Brain microvascular endothelial cell (primary cell): ENCODE measurements around the gene HIRA.

ENCODE experiments used
- DNase-seq: peaks from one replicate; pipeline ENCODE4 v3.0.0-alpha.2; 2020
- H3K27ac ChIP-seq: fragments of 250-450 bp; sonication (Bioruptor Pico); 2 replicates; pipeline ENCODE4 v1.5.1; 2020; ENCODE audit warnings: mild to moderate bottlenecking, moderate library complexity
- H3K27me3 ChIP-seq: fragments of 250-450 bp; sonication (Bioruptor Pico); replicated peaks from 2 replicates; pipeline ENCODE4 v1.5.1; 2020; ENCODE audit warnings: mild to moderate bottlenecking
- H3K36me3 ChIP-seq: fragments of 250-450 bp; sonication (Bioruptor Pico); replicated peaks from 2 replicates; pipeline ENCODE4 v1.5.1; 2020; ENCODE audit warnings: mild to moderate bottlenecking
- H3K4me3 ChIP-seq: 2 replicates; pipeline ENCODE4 v1.5.1; 2011; ENCODE audit warnings: low read depth, mild to moderate bottlenecking, control low read depth, low read length, moderate library complexity
- CTCF ChIP-seq: IDR thresholded peaks from 2 replicates; pipeline ENCODE4 v1.5.1; 2011; ENCODE audit warnings: low read depth, mild to moderate bottlenecking, moderate library complexity, low read length, control low read depth, inconsistent platforms; ENCODE audit errors: missing control alignments
- in situ Hi-C: cut with HindIII; loops from 2 replicates; pipeline ENCODE4 v1.10.0; 2017; ENCODE audit warnings: low sequenced_read_pairs, low pct_ligation_motif_present

The HIRA gene

DNA sequence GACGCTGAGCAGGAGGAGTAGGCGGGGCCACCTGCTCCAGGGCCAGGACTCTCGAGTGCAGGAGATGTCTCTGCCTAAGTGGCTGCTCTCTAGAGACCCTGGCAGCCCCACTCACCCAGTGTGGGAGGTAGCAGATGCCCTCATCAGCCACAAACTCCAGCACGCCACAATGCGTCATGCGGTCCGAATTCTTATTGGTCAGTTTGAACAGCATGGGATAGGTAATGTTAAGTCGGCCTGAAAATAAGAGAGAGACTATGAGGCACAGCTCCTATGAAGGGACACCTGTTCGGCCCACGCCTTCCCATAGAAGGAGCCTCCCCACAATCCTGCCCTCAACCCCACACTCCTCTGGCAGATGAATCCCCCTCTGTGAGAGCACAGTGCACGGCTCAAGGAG, 40.0 kb upstream of the HIRA start:
- H3K36me3 ChIP-seq = peaks cover 87% of the 10 kb centered on the region
- no peak overlapping the region for H3K4me3 ChIP-seq
- in situ Hi-C loops = no loop called here
- no peak for DNase-seq
- no peaks in the 10 kb centered on the region for H3K27me3 ChIP-seq
- H3K27ac ChIP-seq = no peak overlapping the region
- TF ChIP-seq CTCF = no peak

GRCh38 chr22:19470010-19470409, 38.5 kb upstream of the HIRA start:
- Histone ChIP-seq H3K27ac (no peak overlapping the region), H3K27me3 (no peaks in the 10 kb centered on the region), H3K36me3 (peaks cover 91% of the 10 kb centered on the region), H3K4me3 (no peak overlapping the region)
- TF ChIP-seq CTCF = no peak
- DNase-seq = no peak
- in situ Hi-C loops = no loop called here

DNA sequence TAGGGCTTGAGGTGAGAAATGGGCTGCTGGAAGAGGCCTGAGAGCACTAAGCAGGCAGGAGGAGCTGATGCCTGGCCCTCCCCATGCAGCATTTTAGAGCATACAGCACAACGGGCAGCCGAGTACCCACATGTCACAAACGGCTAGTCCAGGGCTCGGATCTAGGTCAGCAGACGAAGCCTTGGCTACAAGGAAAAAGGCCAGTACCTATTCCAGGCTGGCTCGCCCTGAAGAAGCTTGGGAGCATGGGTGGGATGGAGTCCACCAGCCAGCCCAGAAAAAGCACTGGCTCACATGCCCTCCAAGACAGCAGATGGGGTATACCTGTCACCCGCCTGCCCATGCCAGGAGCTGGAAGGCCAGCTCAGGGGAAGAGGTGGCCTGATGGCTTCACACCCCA, 37.9 kb upstream of the HIRA start:
- H3K27me3 ChIP-seq = no peaks in the 10 kb centered on the region
- H3K4me3 ChIP-seq = no peak overlapping the region
- no peak for DNase-seq
- in situ Hi-C loops = no loop called here
- H3K36me3 ChIP-seq = peaks cover 93% of the 10 kb centered on the region
- TF ChIP-seq CTCF = no peak
- no peak overlapping the region for H3K27ac ChIP-seq

GRCh38 chr22:19467912-19468311, 36.4 kb upstream of the HIRA start:
- TF ChIP-seq CTCF = no peak
- no peak overlapping the region for H3K4me3 ChIP-seq
- DNase-seq = no peak
- in situ Hi-C loops = no loop called here
- peaks cover 93% of the 10 kb centered on the region for H3K36me3 ChIP-seq
- H3K27ac ChIP-seq = no peak overlapping the region
- H3K27me3 ChIP-seq = no peaks in the 10 kb centered on the region

DNA sequence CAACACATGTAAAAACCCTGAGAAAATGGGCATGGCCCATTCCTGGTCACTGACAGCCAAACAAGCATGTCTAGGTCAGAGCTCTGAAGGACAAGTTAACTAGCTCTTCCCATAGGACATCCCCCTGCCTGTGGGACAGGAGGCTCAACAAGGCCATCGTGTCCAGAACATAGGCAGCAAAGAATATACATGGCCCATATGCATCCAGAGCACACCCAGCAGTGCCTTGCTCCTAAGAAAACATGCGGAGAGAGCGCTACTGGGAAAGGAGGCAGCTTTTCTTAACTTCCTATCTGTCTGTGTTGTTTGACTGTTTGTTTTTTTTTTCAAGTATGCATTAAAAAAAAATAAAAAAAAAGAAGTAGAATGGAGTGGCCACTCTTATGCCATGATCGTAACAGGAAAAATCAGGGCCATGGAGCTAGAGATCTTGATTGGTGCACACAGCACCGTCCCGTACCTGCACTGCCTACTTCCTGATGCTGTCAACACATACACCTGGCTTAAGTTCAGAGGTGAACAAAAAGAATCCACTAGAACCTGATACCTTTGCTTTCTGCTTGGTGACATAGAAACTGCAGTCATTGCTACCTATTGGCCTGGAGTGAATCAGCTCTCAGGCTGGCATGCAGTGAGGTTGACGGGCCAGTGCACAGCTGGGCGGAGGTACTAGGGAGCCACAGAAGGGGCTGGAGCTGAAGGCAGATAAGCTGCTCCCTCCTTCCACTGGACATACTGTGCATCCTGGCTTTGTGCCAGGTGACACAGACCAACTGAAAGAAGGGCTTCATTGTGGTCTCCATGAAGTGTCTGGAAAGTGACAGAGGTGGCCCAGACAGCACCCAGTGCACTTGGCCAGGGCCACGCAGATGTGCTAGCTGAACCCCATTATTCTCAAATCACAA, 35.6 kb upstream of the HIRA start:
- in situ Hi-C loops = no loop called here
- H3K4me3 ChIP-seq = no peak overlapping the region
- peaks cover 94% of the 10 kb centered on the region for H3K36me3 ChIP-seq
- DNase-seq = no peak
- H3K27ac ChIP-seq = no peak overlapping the region
- H3K27me3 ChIP-seq = no peaks in the 10 kb centered on the region
- no peak for TF ChIP-seq CTCF
